Activated T-helper 17 cell treated with anti-CD3 and anti-CD28 coated beads, Interleukin-2, amount 50 U/mL, for 72 hours (primary cell): ENCODE measurements around the gene AJAP1. TPM values are rescaled to one million over a fixed set of nuclear protein-coding genes. Genes with fewer than 3 reads are reported as not detected.
"Not testable (repeated sequence)": the region's sequence is repeated elsewhere in the genome, so short reads cannot be mapped to it uniquely, and the experiment has no call there.

ENCODE experiments used
- ATAC-seq: fragments of 150-1000 bp; cut with Tn5 transposase; replicated peaks from 2 replicates; pipeline ENCODE4 v1.10.0; 2021; ENCODE audit warnings: mild to moderate bottlenecking, moderate library complexity
- H3K27ac Mint-ChIP-seq: one replicate; pipeline ENCODE4 v1.8.0; 2022; ENCODE audit warnings: mixed read lengths
- H3K27me3 Mint-ChIP-seq: one replicate; pipeline ENCODE4 v1.8.0; 2022; ENCODE audit warnings: mixed read lengths
- H3K36me3 Mint-ChIP-seq: one replicate; pipeline ENCODE4 v1.8.0; 2022; ENCODE audit warnings: low read depth, mild to moderate bottlenecking, mixed read lengths
- H3K4me1 Mint-ChIP-seq: one replicate; pipeline ENCODE4 v1.8.0; 2022; ENCODE audit warnings: mixed read lengths
- H3K4me3 Mint-ChIP-seq: one replicate; pipeline ENCODE4 v1.8.0; 2022; ENCODE audit warnings: mild to moderate bottlenecking, mixed read lengths
- H3K9me3 Mint-ChIP-seq: one replicate; pipeline ENCODE4 v1.8.0; 2022; ENCODE audit warnings: mixed read lengths
- total RNA-seq, 2 donors: library from RNA; stranded (reverse); gene quantifications; one replicate each; pipeline ENCODE4 v1.2.3, GENCODE V29; 2022

The AJAP1 gene
- total RNA-seq, 2 donors from 2014 or later, result not detected

DNA sequence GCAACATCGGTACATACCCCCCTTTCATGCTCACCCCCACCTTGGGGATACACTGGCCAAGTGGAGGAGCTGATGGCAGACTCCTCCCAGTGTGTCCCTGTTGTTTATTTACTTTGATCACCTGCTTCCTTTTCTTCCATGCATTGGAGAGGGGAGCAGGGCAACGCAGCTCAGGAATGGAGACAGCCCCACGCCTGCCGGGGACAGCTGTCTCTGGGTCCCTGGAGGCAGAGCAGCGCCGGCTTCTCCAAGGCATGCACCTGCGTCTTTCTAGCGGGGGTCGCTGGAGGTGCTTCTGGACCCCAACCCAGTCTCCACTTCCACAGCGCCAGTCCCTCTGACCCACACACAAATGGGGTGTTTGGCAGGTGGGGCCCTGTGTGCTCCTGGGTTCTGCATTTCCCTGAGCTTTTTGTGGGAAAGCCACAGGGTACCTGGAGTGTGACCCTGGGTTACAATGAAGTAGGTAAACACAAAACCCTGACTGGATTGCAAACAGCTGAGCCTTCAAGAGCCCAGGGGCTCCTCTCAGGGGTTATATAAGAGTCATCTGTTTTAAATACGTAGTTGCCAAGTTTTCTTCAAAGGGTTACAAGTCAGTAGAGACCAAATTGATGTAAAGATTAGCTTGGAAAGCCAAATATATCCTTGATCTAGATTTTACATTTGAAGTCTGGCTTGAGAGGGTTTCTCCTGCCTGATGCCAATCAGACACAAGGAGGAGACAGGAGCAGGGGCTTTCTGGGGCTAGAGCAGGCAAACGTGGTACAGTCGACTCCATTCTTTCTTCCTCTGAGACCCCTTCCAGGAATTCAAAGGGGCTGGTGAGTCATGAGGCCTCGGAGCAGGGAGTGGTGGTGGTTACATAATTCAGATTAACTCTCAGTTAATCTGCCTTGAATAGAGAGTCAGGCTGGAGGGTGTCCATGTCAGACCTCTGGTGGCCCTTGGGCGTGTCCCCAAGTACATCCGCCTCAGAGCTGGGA lies 4.5 kb downstream of the AJAP1 start:
- Mint-ChIP-seq H3K27ac (no peak overlapping the region), H3K27me3 (peaks cover 48% of the 10 kb centered on the region), H3K36me3 (no peaks in the 10 kb centered on the region), H3K4me1 (no peaks in the 10 kb centered on the region), H3K4me3 (no peak overlapping the region), H3K9me3 (no peaks in the 10 kb centered on the region)
- ATAC-seq, result no peak

DNA sequence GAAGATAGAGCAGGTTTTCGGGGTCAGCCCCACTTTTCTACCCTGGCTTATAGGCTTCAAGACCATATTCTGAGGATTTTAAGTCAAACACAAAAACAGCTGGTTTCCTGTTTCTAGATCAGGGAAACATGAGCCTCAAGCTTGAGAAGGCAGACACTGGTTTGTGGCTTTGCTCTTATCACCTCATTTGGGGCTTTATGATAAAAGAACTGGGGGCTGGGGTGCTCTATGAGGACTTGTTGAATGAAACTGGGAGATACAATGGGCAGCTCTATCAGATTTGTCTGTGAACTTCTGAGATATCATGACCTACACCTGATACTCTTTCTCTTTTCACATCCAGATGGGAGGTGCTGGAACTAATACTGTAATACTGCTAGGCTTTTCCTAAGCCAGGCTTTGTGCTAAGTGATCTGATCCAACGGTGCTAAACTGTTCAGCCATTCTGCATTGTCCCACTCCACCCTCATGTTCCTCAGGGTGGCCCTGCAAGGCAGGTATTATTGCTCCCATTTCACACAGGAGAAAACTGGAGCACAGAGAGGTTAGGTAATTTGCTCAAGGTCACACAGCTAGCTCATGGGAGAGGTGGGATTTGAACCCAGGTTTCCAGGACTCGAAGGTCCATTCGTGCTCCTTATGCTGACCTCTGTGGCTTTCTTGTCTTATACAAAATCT lies 6.6 kb downstream of the AJAP1 start:
- ATAC-seq, result no peak
- H3K4me3 Mint-ChIP-seq, result no peak overlapping the region
- no peaks in the 10 kb centered on the region for H3K9me3 Mint-ChIP-seq
- H3K36me3 Mint-ChIP-seq, result no peaks in the 10 kb centered on the region
- peaks cover 52% of the 10 kb centered on the region for H3K27me3 Mint-ChIP-seq
- H3K4me1 Mint-ChIP-seq, result no peaks in the 10 kb centered on the region
- H3K27ac Mint-ChIP-seq, result no peak overlapping the region

DNA sequence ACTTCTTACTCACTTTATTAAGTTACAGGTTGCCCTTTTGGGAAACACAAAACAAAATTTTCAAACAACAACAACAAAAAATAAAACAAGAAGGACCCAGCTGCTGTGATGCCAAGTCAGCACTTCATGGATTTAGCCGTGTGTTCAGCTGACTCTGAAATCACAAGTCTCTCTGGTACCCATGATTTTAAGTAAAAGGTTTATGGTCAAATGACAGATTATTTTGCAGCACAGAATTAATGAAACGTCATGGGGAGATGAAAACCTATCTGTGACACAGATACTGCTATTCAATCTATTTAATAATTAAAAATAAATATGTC lies 7.1 kb downstream of the AJAP1 start:
- no peak overlapping the region for H3K27ac Mint-ChIP-seq
- H3K36me3 Mint-ChIP-seq, result no peaks in the 10 kb centered on the region
- peaks cover 48% of the 10 kb centered on the region for H3K27me3 Mint-ChIP-seq
- H3K4me3 Mint-ChIP-seq, result no peak overlapping the region
- no peaks in the 10 kb centered on the region for H3K9me3 Mint-ChIP-seq
- no peaks in the 10 kb centered on the region for H3K4me1 Mint-ChIP-seq
- ATAC-seq, result no peak

DNA sequence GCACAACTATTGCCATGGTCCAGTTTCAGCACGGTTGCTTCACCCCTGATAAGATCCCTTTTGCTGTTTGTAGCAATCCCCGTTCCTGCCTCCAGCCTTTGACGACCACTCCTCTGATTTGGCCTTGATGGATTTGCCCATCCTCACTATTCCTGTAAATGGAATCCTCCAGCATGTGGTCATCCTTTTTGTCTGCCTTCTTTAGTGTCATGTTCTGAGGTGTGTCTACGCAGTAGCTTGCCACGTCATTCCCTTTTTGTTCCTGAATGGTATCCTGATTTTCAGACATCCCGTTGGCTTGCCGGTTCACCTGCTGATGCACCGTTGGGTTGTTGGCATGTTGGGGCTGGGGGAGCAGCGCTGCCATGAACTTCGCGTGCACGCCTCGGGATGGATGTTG lies 7.8 kb downstream of the AJAP1 start:
- Mint-ChIP-seq H3K27ac (no peak overlapping the region), H3K36me3 (no peaks in the 10 kb centered on the region), H3K4me1 (no peaks in the 10 kb centered on the region), H3K27me3 (peaks cover 42% of the 10 kb centered on the region), H3K9me3 (no peaks in the 10 kb centered on the region), H3K4me3 (no peak overlapping the region)
- ATAC-seq, result no peak

DNA sequence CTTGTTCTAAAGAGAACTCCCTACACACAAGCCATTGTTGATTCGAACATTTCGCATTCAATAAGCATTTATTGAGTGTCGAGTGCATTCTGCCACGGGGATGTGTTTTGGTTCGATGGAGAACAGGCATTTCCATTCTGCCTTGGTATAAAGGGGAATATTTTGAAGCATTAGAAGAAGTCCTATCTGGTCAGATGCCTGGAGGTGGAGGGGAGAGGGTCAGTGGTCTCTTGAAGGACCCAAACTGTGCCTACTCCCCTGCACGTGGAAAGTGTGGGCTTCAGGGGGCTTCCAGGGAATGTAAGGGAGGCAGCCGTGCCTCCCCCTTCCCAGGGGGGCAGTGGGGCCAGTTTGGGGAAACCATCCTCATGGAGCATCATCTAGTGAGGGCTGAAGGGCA lies 8.3 kb downstream of the AJAP1 start:
- Mint-ChIP-seq H3K4me1 (no peaks in the 10 kb centered on the region), H3K4me3 (no peak overlapping the region), H3K27ac (no peak overlapping the region), H3K27me3 (peaks cover 36% of the 10 kb centered on the region), H3K36me3 (no peaks in the 10 kb centered on the region), H3K9me3 (no peaks in the 10 kb centered on the region)
- no peak for ATAC-seq

DNA sequence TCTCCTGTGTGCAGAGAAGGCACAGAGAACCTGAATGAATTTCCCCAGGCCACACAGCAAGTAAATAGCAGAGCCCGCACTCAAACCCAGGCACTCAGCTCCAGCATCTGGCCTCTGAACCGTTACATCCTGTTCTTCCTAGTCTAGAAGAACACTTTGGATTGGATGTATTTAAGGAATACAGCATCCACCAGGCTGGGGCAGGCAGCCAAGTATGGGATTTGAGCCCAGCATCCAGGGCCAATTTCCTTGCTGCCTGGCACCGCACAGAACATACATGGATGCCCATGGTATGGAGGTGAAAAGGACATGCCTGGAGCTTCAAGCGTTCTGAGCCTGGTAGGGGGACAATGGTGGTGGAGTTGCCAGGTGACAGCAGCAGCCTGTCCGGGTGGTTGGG lies 9.7 kb downstream of the AJAP1 start:
- no peak for ATAC-seq
- Mint-ChIP-seq H3K36me3 (no peaks in the 10 kb centered on the region), H3K27me3 (peaks cover 33% of the 10 kb centered on the region), H3K9me3 (no peaks in the 10 kb centered on the region), H3K4me3 (no peak overlapping the region), H3K4me1 (no peaks in the 10 kb centered on the region), H3K27ac (no peak overlapping the region)

DNA sequence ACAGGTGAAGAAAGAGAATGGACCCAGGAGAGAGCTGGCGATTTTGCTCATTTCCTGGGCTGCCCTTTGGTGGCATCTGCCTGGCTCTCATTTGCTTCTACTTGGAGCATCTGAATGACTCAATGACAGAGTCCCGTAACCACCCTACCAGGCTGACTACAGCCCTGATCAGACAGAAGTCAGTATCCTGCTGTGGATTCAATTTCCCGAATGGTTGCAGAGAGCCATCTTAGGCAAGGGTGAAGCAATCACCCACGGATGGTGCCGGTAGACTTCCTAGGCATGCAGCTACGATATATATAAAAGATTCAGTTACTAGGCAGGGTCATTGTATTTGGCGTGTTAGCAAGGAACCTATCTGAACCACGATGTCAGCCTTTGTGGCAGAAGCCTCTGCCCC lies 10.2 kb downstream of the AJAP1 start:
- Mint-ChIP-seq H3K9me3 (no peaks in the 10 kb centered on the region), H3K4me3 (no peak overlapping the region), H3K36me3 (no peaks in the 10 kb centered on the region), H3K27me3 (peaks cover 29% of the 10 kb centered on the region), H3K4me1 (no peaks in the 10 kb centered on the region), H3K27ac (no peak overlapping the region)
- ATAC-seq, result no peak

DNA sequence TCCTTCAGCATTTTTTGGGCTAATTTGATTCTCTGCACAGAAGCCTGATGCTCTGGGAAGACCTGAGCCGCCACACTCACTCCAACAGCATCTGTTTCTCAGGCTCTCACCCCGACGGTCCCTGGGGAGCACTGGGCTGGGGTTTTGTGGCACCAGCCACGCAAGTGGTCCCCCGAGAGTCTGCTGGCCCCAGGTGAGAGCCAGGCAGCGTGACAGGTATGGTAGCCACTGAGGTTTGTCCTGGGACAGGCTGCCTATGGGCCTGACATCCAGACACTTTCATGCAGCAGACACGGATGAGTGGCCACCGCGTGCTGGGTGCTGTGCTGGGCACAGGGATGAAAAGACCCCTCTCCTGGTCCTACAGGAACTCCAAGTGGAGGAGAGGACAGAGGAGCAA lies 11.0 kb downstream of the AJAP1 start:
- no peaks in the 10 kb centered on the region for H3K4me1 Mint-ChIP-seq
- no peak for ATAC-seq

DNA sequence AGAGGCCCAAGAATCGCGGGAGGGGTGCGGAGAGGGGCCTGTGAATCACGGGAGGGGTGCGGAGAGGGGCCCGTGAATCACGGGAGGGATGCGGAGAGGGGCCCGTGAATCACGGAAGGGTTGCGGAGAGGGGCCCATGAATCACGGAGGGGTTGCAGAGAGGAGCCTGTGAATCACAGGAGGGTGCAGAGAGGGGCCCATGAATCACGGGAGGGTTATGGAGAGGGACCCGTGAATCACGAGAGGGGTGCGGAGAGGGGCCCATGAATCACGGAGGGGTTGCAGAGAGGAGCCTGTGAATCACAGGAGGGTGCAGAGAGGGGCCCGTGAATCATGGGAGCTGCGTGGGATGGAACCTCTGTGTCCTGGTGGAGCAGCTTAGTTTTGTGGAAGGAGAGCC lies 12.3 kb downstream of the AJAP1 start:
- H3K27ac Mint-ChIP-seq, H3K9me3 Mint-ChIP-seq, ATAC-seq, H3K4me3 Mint-ChIP-seq, H3K4me1 Mint-ChIP-seq, H3K36me3 Mint-ChIP-seq: not testable (repeated sequence)
- peaks cover 13% of the 10 kb centered on the region for H3K27me3 Mint-ChIP-seq

More for the DNA sequence above, 11.0 kb downstream of the AJAP1 start:
- H3K27ac Mint-ChIP-seq, result no peak overlapping the region
- no peaks in the 10 kb centered on the region for H3K9me3 Mint-ChIP-seq
- no peaks in the 10 kb centered on the region for H3K36me3 Mint-ChIP-seq
- peaks cover 21% of the 10 kb centered on the region for H3K27me3 Mint-ChIP-seq
- no peak overlapping the region for H3K4me3 Mint-ChIP-seq

DNA sequence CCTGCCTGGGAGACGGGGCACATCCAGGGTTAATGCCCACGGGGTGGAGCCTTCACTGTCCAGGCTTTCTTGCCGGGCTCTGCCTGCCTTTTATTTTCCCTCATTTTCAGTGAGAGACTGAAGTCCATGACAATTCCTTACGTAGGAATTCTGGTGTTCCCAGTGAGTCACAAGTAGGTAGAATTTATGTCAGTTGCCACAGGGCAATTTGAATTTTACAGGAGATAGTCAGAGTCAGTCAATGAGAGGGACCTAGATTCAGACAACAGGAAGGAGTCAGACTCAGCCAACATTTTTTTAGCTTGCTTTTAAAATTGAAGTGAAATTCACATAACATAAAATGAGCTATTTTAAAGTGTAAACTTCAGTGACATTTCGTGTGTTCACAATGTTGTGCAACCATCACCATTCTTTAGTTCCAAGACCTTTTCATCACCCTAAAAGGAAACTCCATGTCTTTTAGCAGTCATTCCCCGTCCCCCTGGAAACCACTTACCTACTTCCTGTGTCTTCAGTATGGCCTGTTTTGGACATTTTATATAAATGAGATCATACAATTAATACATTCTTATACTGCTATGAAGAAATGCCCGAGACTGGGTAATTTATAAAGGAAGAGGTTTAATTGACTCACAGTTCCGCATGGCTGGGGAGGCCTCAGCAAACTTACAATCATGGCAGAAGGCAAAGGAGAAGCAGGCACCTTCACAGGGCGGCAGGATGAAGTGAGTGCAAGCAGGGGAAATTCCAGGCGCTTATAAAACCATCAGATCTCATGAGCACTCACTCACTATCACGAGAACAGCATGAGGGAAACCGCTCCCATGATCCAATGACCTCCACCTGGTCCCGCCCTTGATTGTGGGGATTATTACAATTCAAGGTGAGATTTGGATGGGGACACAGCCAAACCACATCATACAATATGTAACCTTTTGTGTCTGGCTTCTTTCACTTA lies 14.6 kb downstream of the AJAP1 start:
- Mint-ChIP-seq H3K27ac (no peak overlapping the region), H3K36me3 (no peaks in the 10 kb centered on the region), H3K4me3 (no peak overlapping the region), H3K9me3 (no peaks in the 10 kb centered on the region), H3K4me1 (no peaks in the 10 kb centered on the region), H3K27me3 (peaks cover 8% of the 10 kb centered on the region)
- no peak for ATAC-seq

DNA sequence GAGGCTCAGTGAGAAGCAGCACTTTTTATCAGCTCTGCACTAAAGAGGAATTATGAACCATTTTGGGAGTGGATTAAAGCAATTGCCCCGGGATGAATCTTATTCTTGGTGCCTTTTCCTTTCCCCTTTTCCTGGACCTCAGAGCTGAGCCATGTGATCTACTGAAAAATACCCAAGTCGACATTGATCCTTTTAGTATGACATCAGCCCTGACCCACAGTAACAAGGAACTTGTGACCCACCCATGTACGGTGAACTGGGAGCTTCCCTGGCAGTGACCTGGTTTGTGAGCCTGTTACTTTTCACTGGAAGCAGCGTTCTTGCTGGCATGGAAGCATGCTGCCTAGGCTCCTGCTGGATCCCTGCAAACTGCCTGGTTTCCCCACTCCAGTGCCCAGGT lies 15.9 kb downstream of the AJAP1 start:
- no peak for ATAC-seq
- peaks cover 8% of the 10 kb centered on the region for H3K27me3 Mint-ChIP-seq
- H3K9me3 Mint-ChIP-seq, result no peaks in the 10 kb centered on the region
- no peaks in the 10 kb centered on the region for H3K36me3 Mint-ChIP-seq
- H3K4me1 Mint-ChIP-seq, result no peaks in the 10 kb centered on the region
- no peak overlapping the region for H3K27ac Mint-ChIP-seq
- H3K4me3 Mint-ChIP-seq, result no peak overlapping the region

DNA sequence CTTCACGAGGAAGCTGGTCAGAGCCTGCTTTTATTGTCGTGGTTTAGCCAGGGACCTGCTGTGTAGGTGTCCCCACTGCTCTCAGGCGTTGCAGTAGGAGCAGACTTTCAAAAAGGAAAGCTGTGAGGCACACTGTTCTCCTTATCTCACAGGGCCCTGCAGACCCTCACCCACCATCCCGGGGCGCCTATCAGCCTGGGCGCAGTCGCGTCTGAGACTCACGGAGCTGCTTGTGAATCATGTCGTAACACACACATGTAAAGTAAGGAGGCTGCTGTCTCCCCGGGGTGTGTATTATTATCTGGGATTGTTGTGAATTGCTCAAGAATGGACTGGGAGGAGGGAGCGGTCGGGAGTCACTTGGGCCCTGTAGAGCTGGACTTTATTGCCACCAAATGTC lies 17.4 kb downstream of the AJAP1 start:
- H3K36me3 Mint-ChIP-seq, result no peaks in the 10 kb centered on the region
- no peak for ATAC-seq
- H3K27me3 Mint-ChIP-seq, result peaks cover 10% of the 10 kb centered on the region
- no peaks in the 10 kb centered on the region for H3K4me1 Mint-ChIP-seq
- no peak overlapping the region for H3K4me3 Mint-ChIP-seq
- no peaks in the 10 kb centered on the region for H3K9me3 Mint-ChIP-seq
- no peak overlapping the region for H3K27ac Mint-ChIP-seq

DNA sequence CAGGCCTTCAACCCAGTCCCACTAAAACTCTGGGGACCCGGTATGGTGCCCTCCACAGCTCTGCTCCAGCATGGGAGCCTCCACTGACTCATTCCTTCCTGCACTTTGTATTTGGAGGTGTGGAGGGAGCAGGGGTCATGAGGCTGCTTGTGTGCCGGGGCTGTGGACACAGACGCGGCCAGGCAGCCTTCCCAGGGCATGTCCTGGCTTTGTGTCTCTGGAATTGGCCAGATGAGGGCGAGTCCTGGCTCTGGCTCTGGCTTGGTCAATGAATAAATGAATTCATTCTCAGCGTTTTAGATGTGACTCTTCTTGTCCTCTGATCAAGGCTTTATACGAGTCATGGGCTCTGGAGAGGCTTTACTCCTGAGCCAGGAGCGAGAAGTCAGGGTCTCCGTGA lies 19.1 kb downstream of the AJAP1 start:
- Mint-ChIP-seq H3K27ac (no peak overlapping the region), H3K27me3 (peaks cover 10% of the 10 kb centered on the region), H3K4me3 (no peak overlapping the region)

DNA sequence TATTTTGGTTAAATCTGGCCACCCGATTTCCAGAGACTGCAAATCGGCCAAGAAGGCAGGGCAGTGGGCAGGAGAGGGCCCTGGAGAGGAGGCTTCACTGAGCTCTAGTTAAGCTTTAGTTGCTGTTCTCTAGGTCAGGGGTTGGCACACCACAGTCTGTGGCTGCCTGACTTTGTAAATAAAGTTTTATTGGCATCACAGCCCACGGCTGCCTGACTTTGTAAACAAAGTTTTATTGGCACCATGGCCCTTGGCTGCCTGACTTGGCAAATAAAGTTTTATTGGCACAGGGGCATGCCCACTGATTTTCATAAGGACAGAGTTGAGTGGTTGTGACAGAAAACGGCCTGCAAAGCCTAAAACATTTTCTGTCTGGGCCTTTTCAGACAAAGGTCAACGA lies 19.7 kb downstream of the AJAP1 start:
- ATAC-seq, result no peak
- peaks cover 10% of the 10 kb centered on the region for H3K27me3 Mint-ChIP-seq
- no peak overlapping the region for H3K4me3 Mint-ChIP-seq
- no peak overlapping the region for H3K27ac Mint-ChIP-seq
- H3K9me3 Mint-ChIP-seq, result peaks cover 5% of the 10 kb centered on the region
- H3K36me3 Mint-ChIP-seq, result no peaks in the 10 kb centered on the region
- no peaks in the 10 kb centered on the region for H3K4me1 Mint-ChIP-seq

More for the DNA sequence above, 19.1 kb downstream of the AJAP1 start:
- no peak for ATAC-seq
- peaks cover under 1% of the 10 kb centered on the region for H3K9me3 Mint-ChIP-seq
- H3K4me1 Mint-ChIP-seq, result no peaks in the 10 kb centered on the region
- no peaks in the 10 kb centered on the region for H3K36me3 Mint-ChIP-seq
